GM23248 (cell line): Measurements from ENCODE around the gene RPL9.

Experiments used
- EZH2 ChIP-seq: fragments of 200-600 bp; sonication (generic); IDR thresholded peaks from 2 replicates; pipeline ENCODE4 v1.6.1; 2018; ENCODE audit warnings: antibody characterized with exemption, mild to moderate bottlenecking; ENCODE audit not compliant: insufficient read depth, poor library complexity, severe bottlenecking
- EZH2phosphoT487 ChIP-seq: fragments of 200-600 bp; sonication (generic); IDR thresholded peaks from 2 replicates; pipeline ENCODE4 v1.6.1; 2018; ENCODE audit warnings: antibody characterized with exemption, moderate library complexity, mild to moderate bottlenecking, low read depth; ENCODE audit not compliant: insufficient read depth

GRCh38 chr4:39442998-39443397 is 15.7 kb downstream of the RPL9 start:
- TF ChIP-seq EZH2, result no peak
- no peak for TF ChIP-seq EZH2phosphoT487
